HG03575 (cell line): ENCODE results near the gene CEP104.

Experiments
- ATAC-seq: cut with Tn5 transposase; IDR thresholded peaks from one replicate; pipeline ENCODE4 v1.9.1; 2021; ENCODE audit not compliant: unreplicated experiment, insufficient number of reproducible peaks, low FRiP score; ENCODE audit errors: extremely low read depth

CEP104 gene

DNA sequence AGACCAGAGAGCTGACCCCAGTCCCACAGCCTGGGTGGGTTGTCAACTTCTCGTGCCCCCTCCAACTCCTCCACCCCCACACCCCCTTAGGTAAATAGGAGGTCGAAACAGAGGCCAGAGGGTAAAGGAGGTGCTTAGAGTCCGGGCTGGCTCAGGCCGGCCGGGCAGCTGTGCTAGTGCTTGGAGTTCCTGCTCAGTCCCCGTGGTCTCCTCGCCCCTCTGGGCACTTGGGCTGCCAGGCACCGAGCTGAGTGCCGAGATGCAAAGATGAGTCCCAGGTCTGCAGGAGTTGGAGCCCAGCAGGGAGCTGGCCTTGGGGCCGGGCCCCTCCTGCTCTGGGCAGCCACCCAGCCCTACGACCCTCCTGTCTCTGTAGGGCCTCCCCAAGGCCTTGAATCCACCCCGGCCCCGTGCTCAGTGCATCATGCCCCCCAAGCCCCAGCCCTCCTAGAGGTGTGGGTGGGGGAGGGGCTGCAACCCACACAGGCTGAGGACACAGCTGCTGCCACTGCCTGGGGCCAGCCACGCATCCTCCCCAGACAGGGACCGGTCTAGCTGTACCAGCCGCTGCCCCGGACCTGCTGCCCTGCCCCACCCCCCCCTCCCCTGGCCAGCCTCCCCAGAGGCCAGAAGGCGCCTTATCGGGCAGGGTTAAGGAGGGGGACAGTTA is 82.6 kb downstream of the CEP104 start:
- ATAC-seq: no peak

DNA sequence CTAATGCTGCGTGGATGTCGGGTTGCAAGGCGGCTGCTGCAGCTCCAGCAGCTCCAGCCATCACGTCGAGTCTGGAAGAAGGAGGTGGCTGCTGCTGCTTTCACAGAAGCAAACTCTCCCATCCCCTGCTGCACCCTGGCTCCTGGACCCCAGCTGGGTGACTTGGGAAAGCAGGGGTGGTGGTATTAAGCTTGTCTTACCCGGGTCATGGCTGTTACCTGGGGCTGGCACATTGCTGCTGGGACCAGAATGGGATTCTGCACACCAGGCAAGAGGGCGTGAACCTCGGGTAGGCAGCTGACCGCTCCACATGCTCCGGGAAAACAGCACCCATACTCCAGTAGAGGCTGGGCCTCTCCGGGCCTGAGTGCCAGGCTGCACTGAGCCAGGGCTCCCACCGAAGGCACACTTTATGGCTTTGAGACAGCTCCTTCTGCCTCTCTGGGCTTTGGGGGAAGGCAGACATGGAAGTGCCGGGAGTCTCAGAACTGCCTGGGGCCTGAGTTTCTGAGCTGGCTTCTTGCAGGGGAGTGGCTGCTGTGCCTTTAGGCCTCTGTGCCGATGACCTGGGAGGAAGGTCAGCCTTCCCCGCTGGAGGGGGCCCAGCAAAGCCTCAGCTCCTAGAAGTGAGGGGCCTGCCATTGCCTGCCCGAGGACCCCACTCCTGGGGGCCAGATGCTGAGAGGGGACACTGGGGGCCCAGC is 83.3 kb downstream of the CEP104 start:
- ATAC-seq: no peak

DNA sequence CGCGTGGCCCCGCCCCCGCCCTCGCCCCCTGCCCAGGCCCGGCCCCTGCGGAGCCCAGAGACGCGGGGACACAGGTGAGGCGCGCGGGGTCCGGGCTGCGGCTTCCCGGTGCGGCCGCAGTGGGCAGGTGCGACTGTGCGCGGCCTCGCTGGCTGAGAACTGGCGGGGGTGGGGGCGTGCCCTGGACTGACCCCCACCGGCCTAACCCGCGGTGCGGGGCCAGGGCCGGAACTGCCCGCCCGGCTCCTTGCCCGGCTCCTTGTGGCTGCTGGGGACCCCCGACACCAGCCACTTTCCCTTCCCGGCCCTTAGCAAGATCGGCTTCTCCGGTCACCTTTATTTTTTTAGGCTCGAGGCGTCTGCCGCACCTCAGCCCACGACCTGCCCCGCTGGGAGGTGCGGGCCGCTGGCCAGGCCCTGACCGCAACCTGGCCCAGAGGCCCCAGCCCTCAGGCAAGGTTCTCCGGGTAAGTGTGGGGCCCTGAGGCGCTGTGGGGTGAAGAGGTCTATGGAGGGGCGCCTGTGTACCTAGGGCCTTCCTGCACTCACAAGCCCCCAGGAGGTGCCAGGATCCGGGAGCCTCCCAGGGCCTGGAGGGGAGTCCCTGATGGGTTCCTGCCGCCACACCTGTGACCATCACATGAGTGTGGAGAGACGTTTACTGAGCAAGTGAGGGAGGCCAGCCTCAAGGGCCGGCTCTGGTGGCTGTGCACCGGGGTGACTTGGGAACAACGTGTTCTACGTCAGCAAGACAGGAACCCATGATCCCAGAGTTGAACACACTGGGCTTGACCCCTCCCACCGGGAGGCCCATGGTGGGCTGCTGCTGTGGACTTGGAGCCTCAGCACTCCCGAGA is 84.1 kb downstream of the CEP104 start, which contains the start of gene SMIM1:
TSS of gene SMIM1 (plus strand) at position 35 of the 857 bp plus-strand sequence. CDS start 2,625 bp downstream, outside the sequence.
- no peak for ATAC-seq

DNA sequence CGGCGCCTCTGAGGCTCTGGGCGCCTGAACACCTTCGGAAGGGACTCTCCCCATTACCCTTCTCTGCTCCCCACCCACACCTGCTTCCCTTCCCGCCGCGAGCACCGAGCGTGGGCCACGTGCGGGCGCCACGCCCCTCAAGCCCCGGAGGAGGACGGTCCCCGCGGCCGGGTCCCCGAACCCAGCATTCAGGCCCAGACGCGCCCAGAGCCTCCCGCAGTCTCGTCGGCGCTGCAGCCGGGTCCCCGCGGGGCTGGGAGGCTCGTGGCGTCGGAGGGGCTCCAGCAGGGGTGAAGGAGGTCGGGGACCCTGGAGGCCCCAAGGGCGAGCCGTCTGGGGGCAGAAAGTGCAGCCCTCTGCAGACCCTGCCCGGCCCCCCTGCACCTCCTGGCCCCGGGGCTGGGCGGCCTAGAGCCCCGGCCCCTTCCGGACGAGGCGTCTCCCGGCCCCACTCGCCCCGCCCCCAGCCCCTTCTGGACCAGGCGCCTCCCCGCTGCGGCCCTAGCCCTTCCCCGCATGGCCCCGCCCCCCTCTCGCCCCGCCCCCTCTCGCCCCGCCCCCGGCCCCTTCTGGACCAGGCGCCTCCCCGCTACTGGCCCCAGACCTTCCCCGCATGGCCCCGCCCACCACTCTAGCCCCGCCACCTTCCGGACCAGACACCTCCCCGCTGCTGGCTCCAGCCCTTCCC is 84.8 kb downstream of the CEP104 start:
- no peak for ATAC-seq

DNA sequence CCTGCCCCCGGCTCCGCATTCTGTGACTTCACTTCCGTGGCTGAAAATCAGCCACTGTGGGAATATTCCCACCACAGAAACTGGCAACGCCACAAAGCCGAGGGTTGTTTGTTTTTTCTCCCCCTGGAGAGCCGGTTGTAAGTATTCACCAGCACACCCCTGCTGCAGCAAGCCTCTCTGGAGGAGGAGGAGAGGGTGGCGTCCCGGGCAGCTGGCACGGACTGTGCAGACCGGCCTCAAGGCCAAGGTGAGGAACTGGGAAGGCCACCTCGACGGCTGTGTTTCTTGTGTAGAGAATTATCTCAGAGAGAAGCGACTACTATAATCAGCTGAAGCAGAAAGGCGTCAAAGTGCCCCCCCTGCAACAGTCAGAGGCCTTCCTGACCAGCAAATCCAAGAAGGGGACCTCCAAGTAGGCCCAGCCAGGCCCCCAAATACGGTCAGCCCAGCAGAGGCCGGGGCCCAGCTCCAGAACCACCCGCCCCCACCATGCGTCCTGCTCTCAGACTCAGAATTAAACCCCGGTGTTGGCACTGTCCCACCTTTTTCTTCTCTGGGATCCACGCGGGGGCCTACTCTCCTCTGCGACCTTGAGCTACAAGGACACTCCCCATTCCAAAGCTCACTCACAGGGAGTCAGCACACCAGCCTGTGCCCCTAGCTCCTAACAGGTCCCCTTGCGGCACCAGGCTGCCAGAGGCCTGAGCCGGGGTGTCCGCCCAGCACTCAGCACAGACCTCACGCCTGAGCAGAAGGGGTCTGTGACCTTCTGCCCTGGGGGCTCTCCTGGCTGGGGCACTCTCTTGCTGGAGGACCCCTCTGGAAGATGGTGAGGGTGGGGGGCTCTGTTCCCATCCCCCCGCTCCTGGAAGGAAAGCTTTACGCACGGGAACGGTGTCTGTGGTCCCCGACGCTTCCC is 85.6 kb downstream of the CEP104 start:
- ATAC-seq: no peak

DNA sequence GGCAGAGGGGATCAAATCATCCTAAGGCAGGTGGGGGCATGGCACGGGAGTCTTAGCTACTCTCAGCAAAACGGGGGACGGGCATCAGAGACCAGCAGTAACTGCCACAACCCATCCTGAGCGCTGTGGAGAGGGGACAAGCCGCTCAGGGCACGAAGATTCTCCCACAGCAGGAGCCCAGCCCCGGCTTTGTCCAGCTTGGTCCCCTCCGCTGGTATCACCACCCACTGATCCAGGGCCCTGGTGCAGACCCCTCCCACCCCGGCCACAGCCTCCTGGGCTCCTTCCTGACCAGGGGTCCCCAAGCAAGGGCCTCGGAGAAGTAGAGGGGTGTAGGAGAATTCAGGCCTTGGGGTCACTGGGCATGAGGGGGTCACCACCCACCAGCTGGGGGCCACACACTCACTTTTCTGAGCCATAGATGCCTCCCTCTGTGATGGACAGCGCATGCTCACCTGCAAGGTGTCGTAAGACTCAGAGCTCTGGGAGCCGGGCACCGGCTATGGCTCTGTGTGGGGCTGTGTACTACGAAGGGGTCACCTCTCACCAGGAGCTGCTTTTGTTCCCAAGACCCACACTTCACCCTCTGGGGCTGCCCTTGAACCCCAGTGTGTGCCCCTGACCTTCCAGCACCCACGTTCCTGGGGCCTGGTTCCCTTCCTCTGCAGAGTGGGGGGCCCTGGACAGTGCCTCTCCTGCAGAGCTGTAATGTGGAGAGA is 86.8 kb downstream of the CEP104 start:
- ATAC-seq: no peak

DNA sequence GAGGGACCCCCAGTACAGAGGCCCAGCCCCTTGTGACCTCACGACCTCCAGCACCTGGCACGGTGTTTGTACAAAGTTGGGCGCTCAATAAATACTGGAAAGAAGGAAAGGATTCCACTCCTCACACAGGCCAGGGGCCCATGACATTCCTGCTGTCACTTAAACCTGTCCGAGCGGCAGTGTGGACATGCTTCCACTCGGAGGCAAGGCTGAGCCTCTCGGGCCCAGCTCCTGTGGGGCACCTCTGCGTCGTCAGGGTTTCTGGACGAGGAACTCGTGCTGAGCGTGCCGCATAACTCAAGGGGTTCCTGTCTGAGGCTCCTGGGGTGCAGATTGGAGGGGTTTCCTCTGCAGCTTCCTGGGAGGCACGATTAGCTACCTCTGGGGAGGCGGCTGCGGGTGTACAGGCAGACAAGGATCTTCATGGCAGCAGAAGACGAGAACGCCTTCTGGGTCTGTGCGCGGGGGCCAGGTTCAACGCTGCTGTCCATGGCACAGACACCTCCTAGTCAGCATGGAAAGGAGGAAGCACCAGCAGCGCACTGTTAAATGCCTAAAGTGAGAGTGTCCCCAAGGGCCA is 88.1 kb downstream of the CEP104 start:
- no peak for ATAC-seq

DNA sequence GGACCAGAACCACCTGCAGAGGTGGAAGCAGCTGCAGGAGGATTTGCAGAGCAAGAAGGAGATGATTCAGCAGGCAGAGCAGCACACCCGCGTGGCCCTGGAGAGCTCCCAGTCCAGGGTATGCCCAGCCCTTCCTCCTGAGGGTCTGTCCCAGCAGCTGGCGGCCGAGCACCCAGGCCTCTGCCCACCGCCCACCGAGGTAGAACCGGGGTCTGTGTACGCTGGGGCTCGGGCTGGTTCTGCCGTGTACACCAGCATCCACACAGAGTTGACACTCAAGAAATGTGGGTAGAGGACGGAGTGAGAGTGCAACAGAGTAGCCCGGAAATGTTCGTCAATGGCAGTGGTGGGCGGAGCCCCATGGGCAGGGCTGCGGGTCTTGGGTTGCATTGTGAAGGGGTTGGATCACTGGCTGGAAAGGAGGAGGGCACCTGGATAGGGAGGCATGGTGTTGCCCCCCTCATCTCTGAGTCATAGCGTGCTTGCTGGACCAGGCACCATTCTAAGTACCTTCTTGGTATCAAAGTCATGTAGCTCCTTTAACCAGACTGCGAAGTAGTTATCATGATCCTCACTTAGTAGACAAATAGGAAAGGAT is 89.6 kb downstream of the CEP104 start:
- no peak for ATAC-seq

DNA sequence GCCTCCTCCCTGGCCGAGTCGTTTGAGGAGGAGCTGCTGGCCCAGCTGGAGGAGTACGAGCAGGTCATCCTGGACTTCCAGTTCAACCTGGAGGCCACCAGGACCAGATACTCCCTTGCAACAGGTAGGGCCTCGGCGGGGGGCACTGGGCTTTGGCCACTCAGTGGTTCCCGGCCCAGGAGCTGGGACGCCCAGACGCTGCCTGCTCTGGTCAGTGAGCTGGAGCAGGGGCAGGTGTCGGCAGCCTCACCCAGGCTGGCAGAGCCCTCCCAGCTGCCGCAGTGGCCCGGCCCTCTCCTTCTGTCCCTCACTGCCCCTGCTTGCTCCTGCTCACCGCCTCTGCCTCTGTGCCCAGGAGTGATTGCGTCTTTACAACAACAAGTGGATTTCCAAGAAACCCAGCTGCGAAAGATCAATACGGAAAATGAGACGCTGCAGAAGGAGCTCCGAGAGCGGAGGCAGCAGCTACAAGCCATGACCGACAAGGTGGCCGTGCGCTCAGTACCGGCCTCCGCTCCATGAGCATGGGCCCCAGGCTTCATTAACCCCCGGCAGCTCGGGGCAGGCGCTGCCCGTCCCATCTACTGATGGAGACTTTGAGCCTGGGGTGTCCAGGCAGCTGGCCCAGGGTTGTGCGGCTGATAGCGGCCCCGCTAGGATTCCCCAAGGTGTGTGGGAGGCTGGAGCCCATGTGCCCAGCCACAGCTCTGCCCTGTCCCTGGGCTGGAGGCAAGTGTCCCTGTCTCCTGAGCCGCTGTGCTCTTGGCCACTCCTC is 93.5 kb downstream of the CEP104 start:
- ATAC-seq: no peak

DNA sequence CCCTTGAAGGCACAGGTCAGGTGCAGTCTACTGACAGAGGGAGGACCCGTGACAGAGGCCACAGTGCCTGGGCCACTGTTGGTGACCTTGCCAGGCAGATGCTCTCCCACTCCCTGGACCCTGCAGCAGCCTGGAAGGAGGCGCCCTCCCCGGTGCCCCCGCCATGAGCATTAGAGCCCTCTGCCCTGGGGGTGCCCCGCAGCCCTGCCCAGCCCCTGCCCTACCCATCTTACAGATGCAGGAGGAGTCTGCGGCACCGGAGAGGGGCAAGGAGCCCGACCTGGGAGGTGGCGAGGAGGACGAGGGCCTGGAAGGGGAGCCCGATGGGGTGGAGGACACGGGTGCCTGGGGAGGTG is 94.2 kb downstream of the CEP104 start:
- ATAC-seq: no peak

DNA sequence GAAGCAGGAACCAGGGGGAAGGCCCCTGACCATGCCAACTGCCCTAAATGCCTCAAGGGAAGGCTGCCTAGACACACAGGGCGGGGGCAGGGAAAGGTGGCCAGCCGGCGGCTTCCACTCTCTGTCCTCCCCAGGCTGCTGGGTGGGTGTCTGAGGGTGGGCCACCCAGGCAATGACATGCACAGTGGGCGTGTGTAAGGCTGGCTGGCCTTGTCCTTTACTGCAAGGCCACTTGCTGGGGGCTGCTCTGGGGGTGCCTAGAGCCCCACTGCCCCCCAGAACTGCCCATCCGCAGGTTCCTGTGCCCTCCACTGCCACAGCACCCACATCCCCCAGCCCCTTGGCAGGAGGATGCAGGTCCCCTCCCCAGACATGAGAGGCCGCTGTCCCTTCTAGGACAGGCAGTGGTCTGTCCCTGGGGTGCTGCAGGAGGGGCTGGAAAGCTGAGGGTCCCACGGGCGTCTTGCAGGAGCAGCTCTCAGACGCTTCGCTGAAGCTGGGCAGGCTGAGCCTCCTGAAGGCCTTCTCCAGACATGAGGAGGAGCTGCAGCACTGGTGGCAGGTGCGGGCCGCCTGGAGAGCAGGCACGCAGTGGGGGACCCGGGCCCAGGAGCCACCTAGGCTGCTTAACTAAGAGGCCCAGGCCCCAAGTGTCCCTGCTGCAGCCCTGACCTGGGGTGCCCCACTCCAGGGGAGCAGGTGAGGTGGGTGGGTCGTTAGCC is 94.7 kb downstream of the CEP104 start:
- no peak for ATAC-seq
